SK-N-DZ (cell line): Measurements from ENCODE around the gene LRP1B.

Experiments used
- DNase-seq: peaks from one replicate; pipeline ENCODE4 v3.0.0-alpha.2; 2015; ENCODE audit warnings: low spot score

The LRP1B gene

GRCh38 chr2:142041996-142042395, 88.8 kb downstream of the LRP1B start:
- no peak for DNase-seq

- DNase-seq, result no peak
Observed at GRCh38 chr2:142041105-142041504, 89.7 kb downstream of the LRP1B start.

GRCh38 chr2:142040556-142040955, 90.3 kb downstream of the LRP1B start:
- DNase-seq, result no peak

GRCh38 chr2:142038826-142039225, 92.0 kb downstream of the LRP1B start:
- no peak for DNase-seq

GRCh38 chr2:142037744-142038143, 93.1 kb downstream of the LRP1B start:
- no peak for DNase-seq

- DNase-seq, result no peak
Observed at GRCh38 chr2:142037066-142037465, 93.8 kb downstream of the LRP1B start.

- DNase-seq, result no peak
Observed at GRCh38 chr2:142033393-142033792, 97.4 kb downstream of the LRP1B start.

DNA sequence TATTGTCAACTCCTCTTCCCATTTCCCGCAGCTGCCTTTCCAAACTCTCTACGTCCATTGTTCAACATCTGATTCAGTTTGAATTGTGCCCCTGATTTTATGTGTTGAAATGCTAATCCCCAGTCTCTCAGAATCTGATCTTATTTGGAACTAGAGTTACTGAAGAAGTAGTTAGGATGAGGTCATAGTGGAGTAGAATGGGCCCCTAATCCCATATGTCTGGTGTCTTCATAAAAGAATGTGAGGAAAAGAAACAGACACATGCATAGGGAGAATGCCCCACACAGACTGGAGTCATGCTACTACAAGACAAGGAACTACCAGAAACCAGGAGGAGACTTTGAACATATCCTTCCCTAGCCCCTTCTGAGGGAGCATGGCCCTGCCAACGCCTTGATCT, 99.2 kb downstream of the LRP1B start:
- DNase-seq, result no peak

- no peak for DNase-seq
Observed at GRCh38 chr2:142030735-142031134, 100.1 kb downstream of the LRP1B start.

GRCh38 chr2:142029974-142030373, 100.8 kb downstream of the LRP1B start:
- no peak for DNase-seq

DNA sequence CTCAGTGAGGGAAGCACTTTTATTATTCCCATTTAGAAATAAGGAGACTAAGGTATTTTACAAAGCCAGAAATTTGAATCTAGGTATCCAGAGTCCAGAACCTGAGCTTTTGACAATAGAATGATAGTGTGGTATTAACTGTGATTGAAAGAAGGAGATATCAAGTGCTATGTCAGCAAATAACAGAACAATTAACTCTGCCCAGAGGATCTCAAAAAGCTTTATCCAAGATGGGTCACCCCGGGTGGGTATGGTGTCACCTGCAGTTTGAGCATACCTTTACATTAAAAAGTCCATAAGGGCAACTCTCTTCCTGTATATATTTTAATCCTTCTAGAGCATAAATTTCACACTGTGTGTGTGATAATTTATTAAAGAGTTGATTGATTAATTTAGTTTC, 105.4 kb downstream of the LRP1B start:
- no peak for DNase-seq

DNA sequence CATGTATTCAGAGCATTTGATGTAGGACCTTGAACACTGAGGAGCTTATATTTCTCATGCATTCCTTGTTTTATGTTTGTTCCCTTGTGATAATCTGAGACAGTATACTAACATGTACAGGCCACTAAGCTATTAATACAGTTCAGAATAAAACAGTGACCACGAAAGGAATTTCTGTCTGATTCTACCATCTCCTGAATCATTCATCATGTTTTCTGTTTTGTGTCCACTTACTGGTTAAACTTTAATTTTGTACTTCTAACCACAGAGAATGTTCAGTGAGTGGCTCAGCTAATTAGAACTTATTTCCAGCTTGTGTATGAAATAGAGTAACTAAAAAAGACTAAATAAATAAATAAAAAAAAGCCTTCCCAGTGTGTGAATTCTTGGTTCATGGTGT, 110.4 kb downstream of the LRP1B start:
- DNase-seq, result no peak

GRCh38 chr2:142014536-142014935, 116.3 kb downstream of the LRP1B start:
- no peak for DNase-seq

DNA sequence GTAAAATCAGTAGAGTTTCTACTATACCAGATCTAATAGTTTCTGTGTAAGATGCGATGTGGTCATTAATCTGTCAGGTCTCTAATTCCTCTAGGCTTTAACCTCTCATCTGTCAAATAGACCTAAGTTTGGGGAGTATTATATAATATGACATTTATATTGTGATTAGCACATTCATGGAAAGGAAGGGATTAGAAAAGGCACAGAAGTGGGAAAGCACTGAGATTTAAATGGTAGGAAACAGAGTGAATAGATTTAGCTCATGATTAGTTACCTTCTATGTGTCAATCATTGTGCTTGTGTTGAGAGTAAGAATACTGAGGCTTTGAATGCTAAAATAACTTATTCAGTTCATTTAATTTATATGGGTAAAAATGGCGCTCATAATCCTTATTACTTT, 118.0 kb downstream of the LRP1B start:
- no peak for DNase-seq

- no peak for DNase-seq
Observed at GRCh38 chr2:142010477-142011270, 120.1 kb downstream of the LRP1B start.

DNA sequence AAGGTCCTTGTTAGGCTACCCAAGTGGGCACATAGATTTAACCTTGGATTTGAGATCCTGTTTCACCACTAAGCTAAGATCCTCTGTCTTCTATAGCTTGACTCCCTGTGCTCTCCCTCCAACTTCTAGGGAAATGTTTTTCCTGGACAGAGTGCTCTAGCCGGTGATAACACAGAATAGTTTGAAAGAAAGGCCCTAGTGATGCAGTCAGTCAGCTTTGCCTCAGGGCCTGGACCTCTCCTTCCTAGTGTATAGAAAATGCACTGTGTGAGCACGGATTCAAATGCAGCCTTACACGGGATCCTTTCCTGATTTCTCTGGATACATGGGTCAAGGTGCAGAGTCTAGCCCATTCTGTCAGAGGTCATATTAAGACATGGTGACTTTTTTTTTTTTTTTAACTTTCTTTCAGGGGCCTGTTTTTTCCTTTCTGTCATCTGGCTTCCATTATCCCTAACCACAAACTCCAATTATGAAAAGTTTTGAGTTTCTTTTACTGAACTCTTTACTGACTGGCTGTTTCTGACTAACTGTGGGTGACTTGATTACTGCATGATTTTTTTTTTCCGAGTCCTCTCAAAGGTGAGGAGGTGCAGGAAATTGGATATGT, 122.6 kb downstream of the LRP1B start:
- DNase-seq, result no peak

GRCh38 chr2:141994066-141994465, 136.8 kb downstream of the LRP1B start:
- DNase-seq, result no peak

- no peak for DNase-seq
Observed at GRCh38 chr2:141992695-141993094, 138.1 kb downstream of the LRP1B start.

DNA sequence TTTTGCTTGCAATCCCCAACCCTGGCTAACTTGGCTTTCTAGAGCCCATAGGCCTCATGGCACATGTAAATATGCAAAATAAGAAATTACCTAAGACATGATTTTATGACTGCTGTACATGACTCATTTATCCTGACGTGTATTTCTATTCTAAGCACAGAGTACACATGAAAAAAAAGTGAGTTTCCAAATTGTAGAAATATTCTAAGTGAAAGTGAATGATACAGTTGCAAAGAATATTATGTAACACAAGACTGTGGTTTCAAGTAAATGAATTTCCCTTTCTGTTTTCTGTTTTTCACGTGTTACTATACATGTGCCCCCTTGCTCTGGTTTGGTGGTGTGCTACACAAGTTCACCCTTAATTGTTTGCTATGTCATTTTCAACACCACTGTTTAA, 162.4 kb downstream of the LRP1B start:
- DNase-seq, result no peak

DNA sequence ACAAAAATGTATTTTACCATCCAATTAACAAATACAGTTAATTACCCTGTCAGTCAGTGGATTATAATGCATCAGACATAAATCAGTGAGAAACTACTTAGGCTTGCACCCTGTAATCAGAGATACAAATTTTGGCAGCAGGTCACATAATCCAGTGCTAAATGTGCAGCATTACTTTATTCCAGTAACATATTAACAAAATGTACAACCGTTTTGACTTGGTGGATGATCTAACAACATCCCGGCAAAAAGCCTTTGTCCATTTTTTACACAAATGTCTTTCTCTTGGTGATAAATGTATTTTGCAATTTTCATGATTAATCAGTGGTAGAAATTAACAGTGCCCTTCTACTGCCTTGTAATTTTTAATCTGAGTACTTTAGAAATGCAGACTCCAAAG, 162.8 kb downstream of the LRP1B start:
- DNase-seq, result no peak

GRCh38 chr2:141967503-141967902, 163.3 kb downstream of the LRP1B start:
- no peak for DNase-seq

- no peak for DNase-seq
Observed at GRCh38 chr2:141959941-141960340, 170.9 kb downstream of the LRP1B start.

DNA sequence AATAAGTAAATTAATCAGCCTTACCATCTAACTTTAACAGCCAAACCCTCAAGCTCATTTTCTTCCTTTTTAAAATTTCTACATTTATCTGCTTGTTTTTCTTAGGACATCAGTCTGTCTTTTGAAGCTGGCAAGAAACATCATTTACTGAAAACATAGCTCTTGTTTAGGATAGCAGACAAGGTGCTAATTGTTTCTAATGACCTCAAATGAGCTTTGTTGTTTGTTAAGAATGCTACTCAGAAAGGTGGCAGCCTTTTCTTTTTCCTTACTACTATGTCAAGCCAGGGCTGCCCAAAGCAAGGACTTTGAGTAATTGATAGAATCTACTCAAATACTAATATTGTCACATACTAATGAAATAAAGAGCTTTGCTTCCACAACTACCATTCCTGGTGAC, 171.8 kb downstream of the LRP1B start:
- DNase-seq, result no peak
